Keratinocyte (primary cell): Measurements from ENCODE around the gene WFDC1. TPM values are rescaled to one million over a fixed set of nuclear protein-coding genes. Genes with fewer than 3 reads are reported as not detected.

ENCODE experiments used
- DNase-seq: peaks from one replicate; pipeline ENCODE4 v3.0.0-alpha.2; 2011; ENCODE audit warnings: low read depth, missing footprints, low spot score
- FAIRE-seq: peaks from 2 replicates; lab custom pipeline; 2011; peaks lifted over from hg19 to GRCh38; lab: Jason Lieb, UNC
- H2AFZ ChIP-seq: 2 replicates; pipeline ENCODE4 v1.6.0; 2012; ENCODE audit warnings: low read length, control low read depth, inconsistent platforms; ENCODE audit not compliant: control insufficient read depth
- H3K27ac ChIP-seq: 2 replicates; pipeline ENCODE4 v1.5.1; 2011; ENCODE audit warnings: low read length; ENCODE audit not compliant: control insufficient read depth, insufficient read depth
- H3K27me3 ChIP-seq: 3 replicates; pipeline ENCODE4 v1.6.0; 2011; ENCODE audit warnings: low read length; ENCODE audit not compliant: control insufficient read depth, insufficient read depth; ENCODE audit errors: extremely low read depth
- H3K36me3 ChIP-seq, 2 experiments: 2 replicates in 1 of 2; 3 replicates in 1 of 2; pipeline ENCODE4 v1.5.1; 2011; ENCODE audit warnings: low read length in 2 of 2, mild to moderate bottlenecking in 1 of 2; ENCODE audit not compliant: control insufficient read depth in 2 of 2, insufficient read depth in 2 of 2; ENCODE audit errors: extremely low read depth in 1 of 2
- H3K4me1 ChIP-seq: 3 replicates; pipeline ENCODE4 v1.5.1; 2011; ENCODE audit warnings: low read length; ENCODE audit not compliant: control insufficient read depth, insufficient read depth; ENCODE audit errors: extremely low read depth
- H3K4me2 ChIP-seq: 3 replicates; pipeline ENCODE4 v1.6.0; 2011; ENCODE audit warnings: low read depth, low read length; ENCODE audit not compliant: control insufficient read depth, insufficient read depth; ENCODE audit errors: extremely low read depth
- H3K4me3 ChIP-seq, 3 experiments: fragments of 200-600 bp in 1 of 3; sonication (generic) in 1 of 3; 2 replicates in 2 of 3; 3 replicates in 1 of 3; pipeline ENCODE4 v1.5.1; 2011 to 2016; ENCODE audit warnings: low read length in 3 of 3, mild to moderate bottlenecking in 3 of 3, control low read depth in 2 of 3, inconsistent platforms in 1 of 3, low read depth in 1 of 3, mixed read lengths in 1 of 3, mixed run types in 1 of 3, moderate library complexity in 1 of 3; ENCODE audit not compliant: control insufficient read depth in 2 of 3, insufficient read depth in 2 of 3; ENCODE audit errors: extremely low read depth in 1 of 3
- H3K79me2 ChIP-seq: 2 replicates; pipeline ENCODE4 v1.6.0; 2012; ENCODE audit warnings: low read length; ENCODE audit not compliant: control insufficient read depth, insufficient read depth
- H3K9ac ChIP-seq: 3 replicates; pipeline ENCODE4 v1.6.0; 2011; ENCODE audit warnings: low read length; ENCODE audit not compliant: control insufficient read depth, insufficient read depth; ENCODE audit errors: extremely low read depth
- H3K9me1 ChIP-seq: 3 replicates; pipeline ENCODE4 v1.6.0; 2011; ENCODE audit warnings: low read length; ENCODE audit not compliant: control insufficient read depth, insufficient read depth; ENCODE audit errors: extremely low read depth
- H3K9me3 ChIP-seq: 2 replicates; pipeline ENCODE4 v1.5.1; 2012; ENCODE audit warnings: low read depth, low read length; ENCODE audit not compliant: control insufficient read depth
- H4K20me1 ChIP-seq: 3 replicates; pipeline ENCODE4 v1.6.0; 2011; ENCODE audit warnings: low read length; ENCODE audit not compliant: control insufficient read depth, insufficient read depth; ENCODE audit errors: extremely low read depth
- EZH2 ChIP-seq: IDR thresholded peaks from one replicate; pipeline ENCODE4 v1.6.1; 2012; ENCODE audit warnings: inconsistent platforms, mild to moderate bottlenecking, low read length, moderate library complexity
- dilution Hi-C: fragments of 300-500 bp; cut with MboI; formaldehyde crosslinking; loops from one replicate; pipeline ENCODE4 v1.7.0; 2020; ENCODE audit warnings: low sequenced_read_pairs; ENCODE audit not compliant: extremely low pct_ligation_motif_present
- polyA plus RNA-seq, 5 experiments: library from polyadenylated mRNA; depleted of rRNA in 3 of 5; stranded (reverse) in 3 of 5; stranded (forward) in 1 of 5; unstranded in 1 of 5; fragments of >200 nt; gene quantifications; 1 replicate in 1 of 5; 2 replicates in 3 of 5; 3 replicates in 1 of 5; pipeline versions ENCODE4 v1.2.1 to v1.2.3, GENCODE V29; 2011 to 2012; ENCODE audit warnings: missing spikeins in 2 of 5, low read depth in 1 of 5, low replicate concordance in 1 of 5
- TF ChIP-seq, protein P1 (sequence below), 3 experiments: IDR thresholded peaks in 1 of 3; conservative IDR thresholded peaks in 1 of 3; optimal IDR thresholded peaks in 1 of 3; 2 replicates in 2 of 3; 3 replicates in 1 of 3; pipeline versions ENCODE3 to v1.5.1; 2011; ENCODE audit warnings: low read length in 3 of 3, mild to moderate bottlenecking in 3 of 3, moderate library complexity in 2 of 3, control low read depth in 1 of 3, inconsistent platforms in 1 of 3; ENCODE audit not compliant: insufficient read depth in 2 of 3; ENCODE audit errors: extremely low read depth in 1 of 3

WFDC1 gene
- polyA plus RNA-seq, 1 donor (not counting 4 experiments of a cell fraction or from before 2014, with no cell fraction given): not detected

DNA sequence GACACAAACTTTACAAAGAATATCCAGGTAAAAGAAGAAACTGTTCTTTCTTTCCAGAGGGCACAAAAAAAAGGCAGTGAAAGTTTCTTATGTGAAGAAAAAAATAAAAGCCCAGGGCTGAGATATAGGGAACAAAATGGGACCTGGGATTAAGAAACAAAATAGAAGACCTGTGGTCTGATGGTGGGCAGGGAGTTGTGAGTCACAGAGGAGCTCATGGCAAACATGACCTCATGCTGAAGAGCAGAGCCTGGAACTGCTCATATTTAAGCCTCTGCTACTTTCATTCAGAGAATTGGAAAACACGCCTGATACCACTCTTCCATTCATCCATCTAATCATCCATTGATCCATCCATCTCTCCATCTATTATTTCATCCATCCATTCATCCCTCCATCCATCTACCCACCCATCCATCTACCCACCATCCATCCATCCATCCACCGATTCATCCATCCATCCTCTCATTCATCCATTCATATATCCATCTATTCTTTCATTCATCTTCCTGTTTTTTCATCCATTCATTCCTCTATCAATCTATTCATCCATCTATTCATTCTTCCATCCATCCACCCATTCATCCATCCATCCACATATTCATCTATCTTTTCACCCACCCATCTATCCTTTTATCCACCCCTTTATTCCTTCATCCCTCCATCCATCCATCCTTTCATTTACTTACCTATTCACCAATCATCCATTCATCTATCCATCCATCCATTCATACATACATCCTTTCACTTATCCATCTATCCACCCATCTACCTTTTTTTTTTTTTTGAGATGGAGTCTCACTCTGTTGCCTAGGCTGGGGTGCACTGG, 30.0 kb downstream of the WFDC1 start:
- FAIRE-seq: no peak
- H3K4me2 ChIP-seq: no peak overlapping the region
- no peaks in the 10 kb centered on the region for H3K9me3 ChIP-seq
- H4K20me1 ChIP-seq: no peaks in the 10 kb centered on the region
- H3K36me3 ChIP-seq: no peaks in the 10 kb centered on the region
- H3K4me3 ChIP-seq: no peak overlapping the region
- TF ChIP-seq, protein P1, sequence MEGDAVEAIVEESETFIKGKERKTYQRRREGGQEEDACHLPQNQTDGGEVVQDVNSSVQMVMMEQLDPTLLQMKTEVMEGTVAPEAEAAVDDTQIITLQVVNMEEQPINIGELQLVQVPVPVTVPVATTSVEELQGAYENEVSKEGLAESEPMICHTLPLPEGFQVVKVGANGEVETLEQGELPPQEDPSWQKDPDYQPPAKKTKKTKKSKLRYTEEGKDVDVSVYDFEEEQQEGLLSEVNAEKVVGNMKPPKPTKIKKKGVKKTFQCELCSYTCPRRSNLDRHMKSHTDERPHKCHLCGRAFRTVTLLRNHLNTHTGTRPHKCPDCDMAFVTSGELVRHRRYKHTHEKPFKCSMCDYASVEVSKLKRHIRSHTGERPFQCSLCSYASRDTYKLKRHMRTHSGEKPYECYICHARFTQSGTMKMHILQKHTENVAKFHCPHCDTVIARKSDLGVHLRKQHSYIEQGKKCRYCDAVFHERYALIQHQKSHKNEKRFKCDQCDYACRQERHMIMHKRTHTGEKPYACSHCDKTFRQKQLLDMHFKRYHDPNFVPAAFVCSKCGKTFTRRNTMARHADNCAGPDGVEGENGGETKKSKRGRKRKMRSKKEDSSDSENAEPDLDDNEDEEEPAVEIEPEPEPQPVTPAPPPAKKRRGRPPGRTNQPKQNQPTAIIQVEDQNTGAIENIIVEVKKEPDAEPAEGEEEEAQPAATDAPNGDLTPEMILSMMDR (optimal IDR thresholded peaks at IDR 0.05 in 1 of 3, IDR thresholded peaks at IDR 0.05 in 1 of 3, conservative IDR thresholded peaks at IDR 0.05 in 1 of 3; ENCODE audit: extremely low read depth in 1 of 3, insufficient read depth in 2 of 3, low read length in 3 of 3): no peak
- no peak for TF ChIP-seq EZH2
- H3K4me1 ChIP-seq: no peaks in the 10 kb centered on the region
- H3K79me2 ChIP-seq: no peaks in the 10 kb centered on the region
- no peak overlapping the region for H2AFZ ChIP-seq
- no peaks in the 10 kb centered on the region for H3K9me1 ChIP-seq
- no peak overlapping the region for H3K27ac ChIP-seq
- no peak for DNase-seq
- H3K27me3 ChIP-seq: peaks cover 27% of the 10 kb centered on the region
- dilution Hi-C loops: no loop called here
- H3K9ac ChIP-seq: no peak overlapping the region

DNA sequence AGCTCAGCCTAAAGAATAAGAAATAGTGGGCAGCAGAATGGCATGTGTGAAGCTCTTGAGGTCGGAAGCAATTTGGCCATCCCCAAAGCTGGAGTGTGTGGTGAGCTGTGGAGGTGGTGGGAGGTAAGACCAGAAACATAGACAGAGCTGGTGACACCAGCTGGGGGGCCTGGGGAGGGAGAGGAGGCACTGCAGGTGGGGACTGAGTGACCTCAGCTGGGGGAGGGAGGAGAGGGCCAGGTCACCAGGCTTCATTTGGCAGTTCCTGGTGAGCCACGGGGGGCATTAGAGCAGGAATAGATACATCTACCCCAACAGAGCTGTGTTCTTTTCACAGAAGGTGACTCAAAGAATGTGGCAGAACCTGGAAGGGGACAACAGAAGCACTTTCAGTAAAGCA, 31.9 kb downstream of the WFDC1 start:
- Histone ChIP-seq H3K9me1 (no peaks in the 10 kb centered on the region), H3K27ac (no peak overlapping the region), H3K9ac (no peak overlapping the region), H3K27me3 (peaks cover 15% of the 10 kb centered on the region), H3K79me2 (no peaks in the 10 kb centered on the region), H2AFZ (no peak overlapping the region), H3K4me1 (no peaks in the 10 kb centered on the region), H3K4me3 (no peak overlapping the region), H3K36me3 (no peaks in the 10 kb centered on the region), H3K4me2 (no peak overlapping the region), H4K20me1 (no peaks in the 10 kb centered on the region), H3K9me3 (no peaks in the 10 kb centered on the region)
- no peak for DNase-seq
- dilution Hi-C loops: no loop called here
- no peak for TF ChIP-seq EZH2
- TF ChIP-seq, protein P1 (optimal IDR thresholded peaks at IDR 0.05 in 1 of 3, IDR thresholded peaks at IDR 0.05 in 1 of 3, conservative IDR thresholded peaks at IDR 0.05 in 1 of 3; ENCODE audit: extremely low read depth in 1 of 3, insufficient read depth in 2 of 3, low read length in 3 of 3): no peak
- no peak for FAIRE-seq
